Thoracic aorta (tissue), 2 donors: ENCODE results near the gene CPNE9. TPM values are rescaled to one million over a fixed set of nuclear protein-coding genes. Genes with fewer than 3 reads are reported as not detected.

ENCODE experiments used
- ATAC-seq: fragments of 150-250 bp; one replicate; pipeline ENCODE4 v1.8.0; 2017; ENCODE audit warnings: low read depth; ENCODE audit not compliant: insufficient number of reproducible peaks, low FRiP score
- DNase-seq: peaks from one replicate; pipeline ENCODE4 v3.0.0-alpha.2; 2020; ENCODE audit warnings: low spot score
- H3K27ac ChIP-seq, 2 donors: fragments of 200-600 bp; sonication (generic); 1 replicate in 1 of 2; 2 replicates in 1 of 2; pipeline ENCODE4 v1.5.1; 2016; ENCODE audit warnings: mild to moderate bottlenecking in 2 of 2, moderate library complexity in 2 of 2
- H3K27me3 ChIP-seq: fragments of 200-600 bp; sonication (generic); replicated peaks from 2 replicates; pipeline ENCODE4 v1.6.0; 2016; ENCODE audit warnings: mild to moderate bottlenecking; ENCODE audit not compliant: insufficient read depth
- H3K36me3 ChIP-seq: fragments of 200-600 bp; sonication (generic); one replicate; pipeline ENCODE4 v1.5.1; 2016
- H3K4me1 ChIP-seq, 2 donors: fragments of 200-600 bp; sonication (generic); 1 replicate in 1 of 2; 2 replicates in 1 of 2; pipeline versions ENCODE4 v1.5.1 to v1.6.0; 2016; ENCODE audit warnings: low read depth in 2 of 2, mild to moderate bottlenecking in 1 of 2; ENCODE audit not compliant: control insufficient read depth in 1 of 2
- H3K4me3 ChIP-seq: fragments of 200-600 bp; sonication (generic); 2 replicates; pipeline ENCODE4 v1.5.1; 2016; ENCODE audit warnings: mild to moderate bottlenecking
- H3K9me3 ChIP-seq: fragments of 200-600 bp; sonication (generic); 2 replicates; pipeline ENCODE4 v1.5.1; 2016
- CTCF ChIP-seq: fragments of 200-600 bp; sonication (generic); IDR thresholded peaks from one replicate; pipeline ENCODE4 v1.5.1; 2019; ENCODE audit warnings: antibody characterized with exemption
- total RNA-seq, 2 donors: library from RNA; depleted of rRNA; stranded (reverse); fragments of >200 nt; gene quantifications; one replicate each; pipeline versions ENCODE4 v1.1.0 to v1.2.3, GENCODE V29; 2016

The CPNE9 gene
- total RNA-seq, 2 donors from 2014 or later = not detected

GRCh38 chr3:9675736-9676290, 27.8 kb upstream of the CPNE9 start:
- Histone ChIP-seq H3K27me3 (no peaks in the 10 kb centered on the region), H3K4me1 (no peaks in the 10 kb centered on the region), H3K4me3 (no peak overlapping the region), H3K36me3 (peaks cover 90% of the 10 kb centered on the region), H3K9me3 (no peaks in the 10 kb centered on the region), H3K27ac (no peak overlapping the region)
- ATAC-seq (no peak), DNase-seq (no peak)
- TF ChIP-seq CTCF = no peak

GRCh38 chr3:9676785-9677184, 26.8 kb upstream of the CPNE9 start:
- no peak for TF ChIP-seq CTCF
- Histone ChIP-seq H3K4me3 (no peak overlapping the region), H3K9me3 (no peaks in the 10 kb centered on the region), H3K27me3 (no peaks in the 10 kb centered on the region), H3K4me1 (no peaks in the 10 kb centered on the region), H3K36me3 (peaks cover 90% of the 10 kb centered on the region), H3K27ac (no peak overlapping the region)
- no peak for ATAC-seq
- DNase-seq = no peak

- no peak overlapping the region for H3K4me3 ChIP-seq
- DNase-seq (no peak), ATAC-seq (no peak)
- H3K36me3 ChIP-seq = peaks cover 90% of the 10 kb centered on the region
- no peaks in the 10 kb centered on the region for H3K27me3 ChIP-seq
- H3K4me1 ChIP-seq = no peaks in the 10 kb centered on the region
- no peak for TF ChIP-seq CTCF
- H3K27ac ChIP-seq = no peak overlapping the region
- H3K9me3 ChIP-seq = no peaks in the 10 kb centered on the region
Measured at GRCh38 chr3:9678493-9678892, 25.1 kb upstream of the CPNE9 start.

- no peak for TF ChIP-seq CTCF
- H3K4me1 ChIP-seq = no peaks in the 10 kb centered on the region
- H3K27me3 ChIP-seq = no peaks in the 10 kb centered on the region
- no peak overlapping the region for H3K4me3 ChIP-seq
- DNase-seq (no peak), ATAC-seq (no peak)
- no peaks in the 10 kb centered on the region for H3K9me3 ChIP-seq
- peaks cover 91% of the 10 kb centered on the region for H3K36me3 ChIP-seq
- H3K27ac ChIP-seq = no peak overlapping the region
Measured at GRCh38 chr3:9679476-9680080, 24.1 kb upstream of the CPNE9 start.

- H3K36me3 ChIP-seq = peaks cover 94% of the 10 kb centered on the region
- H3K4me1 ChIP-seq = no peaks in the 10 kb centered on the region
- DNase-seq = no peak
Measured at GRCh38 chr3:9681011-9681722, 22.5 kb upstream of the CPNE9 start.

More at GRCh38 chr3:9681011-9681722, 22.5 kb upstream of the CPNE9 start:
- no peak for ATAC-seq
- H3K27me3 ChIP-seq = no peaks in the 10 kb centered on the region
- H3K4me3 ChIP-seq = no peak overlapping the region
- no peak for TF ChIP-seq CTCF
- no peaks in the 10 kb centered on the region for H3K9me3 ChIP-seq
- no peak overlapping the region for H3K27ac ChIP-seq
